Stimulated activated CD4-positive, alpha-beta T cell treated with anti-CD3 and anti-CD28 coated beads, Interleukin-1b, Interleukin-23, amount 100 ng/mL, for 24 hours (primary cell): ENCODE measurements around the gene CCDC85C.

Source experiments
- DNase-seq, 4 experiments: peaks; one replicate each; pipeline ENCODE4 v3.0.0-alpha.2; 2020; ENCODE audit warnings: low read depth in 4 of 4, low spot score in 1 of 4

The CCDC85C gene

DNA sequence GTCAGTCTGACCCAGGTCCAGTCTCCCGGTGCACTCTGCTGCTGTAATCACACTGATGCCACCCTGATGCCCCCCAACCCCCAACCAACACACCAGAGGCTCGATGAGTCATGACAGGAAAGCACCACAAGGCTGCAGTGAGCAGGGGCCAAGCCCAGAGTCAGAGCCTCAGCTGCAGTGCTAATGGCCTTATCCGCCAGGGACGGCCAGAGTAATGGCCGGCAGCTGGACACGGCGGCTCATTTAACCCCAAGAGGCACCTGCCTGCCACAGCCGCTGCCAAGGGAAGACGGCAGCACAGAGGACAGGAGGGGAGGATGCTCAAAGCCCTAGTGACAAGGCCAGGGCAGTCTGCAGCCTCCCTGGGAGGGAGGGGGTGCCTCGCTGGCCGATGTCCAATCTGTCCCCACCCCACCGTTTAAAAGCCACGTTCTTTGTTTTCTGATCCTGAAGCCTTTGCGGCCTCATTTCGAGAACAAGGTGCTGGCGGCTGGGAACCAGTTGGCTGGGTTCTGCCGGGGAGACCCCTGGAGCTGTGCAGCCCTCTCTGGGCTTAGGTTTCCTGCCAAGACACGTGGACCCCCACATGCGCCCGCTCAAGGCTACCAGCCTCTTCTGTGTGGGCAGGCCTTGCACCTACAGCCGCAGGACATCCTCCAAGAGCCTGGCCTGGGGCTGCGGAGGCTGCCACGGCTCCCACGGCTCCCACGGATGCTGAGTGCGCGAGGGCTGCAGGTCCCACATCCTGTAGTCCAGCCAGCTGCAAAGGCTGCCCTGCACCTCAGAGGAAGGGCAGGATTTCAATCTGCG, 13.1 kb downstream of the CCDC85C start:
- no peak for DNase-seq

GRCh38 chr14:99589651-99590530, 14.1 kb downstream of the CCDC85C start:
- DNase-seq, result no peak

- no peak for DNase-seq
Observed at GRCh38 chr14:99589031-99589441, 15.0 kb downstream of the CCDC85C start.

- no peak for DNase-seq
Observed at GRCh38 chr14:99587460-99588278, 16.3 kb downstream of the CCDC85C start.

- DNase-seq, result no peak
Observed at GRCh38 chr14:99586761-99587459, 17.1 kb downstream of the CCDC85C start.

DNA sequence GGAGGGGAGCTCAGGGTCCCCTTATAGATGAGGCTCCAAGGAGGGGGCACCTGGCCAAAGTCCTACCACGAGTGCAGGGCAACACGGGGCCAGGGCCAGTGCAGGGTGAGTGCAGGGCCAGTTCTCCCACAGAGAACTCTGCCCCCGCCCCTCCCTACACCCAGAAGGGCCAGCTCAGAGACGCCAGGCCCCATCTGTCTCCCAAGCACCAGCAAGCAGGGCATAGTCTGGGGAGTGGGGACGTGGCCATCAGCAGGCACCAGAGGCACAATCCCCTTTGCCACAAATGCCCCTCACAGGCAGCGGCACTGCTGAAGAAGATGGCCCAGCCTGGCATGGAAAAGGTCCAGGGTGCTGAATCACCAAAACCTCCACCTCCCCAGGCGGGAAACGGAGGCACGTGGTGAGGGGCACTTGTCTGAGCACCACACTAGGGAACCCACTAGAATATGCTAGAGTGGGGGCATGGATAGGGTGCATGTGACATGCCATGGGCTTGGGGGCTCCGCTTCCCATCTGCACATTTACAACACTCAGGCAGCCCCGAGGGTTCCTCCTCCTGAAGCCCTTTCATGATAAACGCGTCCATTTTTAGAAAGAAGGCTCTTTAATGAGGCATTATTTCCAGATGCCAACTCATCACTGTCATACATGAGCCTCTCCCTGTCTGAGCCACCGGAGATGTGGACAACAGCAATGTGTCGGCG, 17.8 kb downstream of the CCDC85C start:
- DNase-seq, result no peak

DNA sequence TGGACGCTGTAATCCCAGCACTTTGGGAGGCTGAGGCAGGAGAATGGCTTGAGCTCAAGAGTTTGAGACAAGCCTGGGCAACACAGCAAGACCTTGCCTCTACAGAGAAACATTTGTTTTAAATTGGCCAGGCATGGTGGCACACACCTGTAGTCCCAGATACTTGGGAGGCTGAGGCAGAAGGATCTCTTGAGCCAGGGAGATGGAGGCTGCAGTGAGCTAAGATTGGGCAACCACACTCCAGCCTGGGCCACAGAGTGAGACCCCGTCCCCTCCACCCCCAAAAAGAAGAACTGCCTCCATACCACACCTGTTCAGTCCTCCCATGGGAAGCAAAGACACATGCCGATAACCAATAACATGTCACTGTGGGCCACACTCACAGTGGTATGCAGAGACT, 19.2 kb downstream of the CCDC85C start:
- DNase-seq, result no peak

DNA sequence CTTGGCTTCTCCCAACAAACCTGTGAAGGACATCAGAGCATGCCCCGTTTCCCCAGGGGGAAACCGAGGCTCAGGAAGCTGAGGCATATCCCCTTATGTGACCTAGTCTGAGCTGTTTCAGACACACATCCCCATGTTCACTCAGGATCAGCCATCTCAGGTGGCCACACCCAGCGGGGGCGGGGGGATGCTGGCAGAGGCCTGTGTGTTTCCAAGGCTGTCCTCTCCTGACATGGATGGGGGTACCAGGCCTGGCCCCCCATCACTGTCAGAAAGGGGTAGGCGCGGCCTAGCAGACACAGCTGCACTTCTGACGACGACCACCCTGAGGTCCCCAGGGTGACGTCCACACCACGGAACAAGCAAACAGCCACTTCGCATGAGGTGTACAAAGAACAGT, 22.1 kb downstream of the CCDC85C start:
- no peak for DNase-seq

- DNase-seq, result no peak
Observed at GRCh38 chr14:99581374-99581773, 22.6 kb downstream of the CCDC85C start.

DNA sequence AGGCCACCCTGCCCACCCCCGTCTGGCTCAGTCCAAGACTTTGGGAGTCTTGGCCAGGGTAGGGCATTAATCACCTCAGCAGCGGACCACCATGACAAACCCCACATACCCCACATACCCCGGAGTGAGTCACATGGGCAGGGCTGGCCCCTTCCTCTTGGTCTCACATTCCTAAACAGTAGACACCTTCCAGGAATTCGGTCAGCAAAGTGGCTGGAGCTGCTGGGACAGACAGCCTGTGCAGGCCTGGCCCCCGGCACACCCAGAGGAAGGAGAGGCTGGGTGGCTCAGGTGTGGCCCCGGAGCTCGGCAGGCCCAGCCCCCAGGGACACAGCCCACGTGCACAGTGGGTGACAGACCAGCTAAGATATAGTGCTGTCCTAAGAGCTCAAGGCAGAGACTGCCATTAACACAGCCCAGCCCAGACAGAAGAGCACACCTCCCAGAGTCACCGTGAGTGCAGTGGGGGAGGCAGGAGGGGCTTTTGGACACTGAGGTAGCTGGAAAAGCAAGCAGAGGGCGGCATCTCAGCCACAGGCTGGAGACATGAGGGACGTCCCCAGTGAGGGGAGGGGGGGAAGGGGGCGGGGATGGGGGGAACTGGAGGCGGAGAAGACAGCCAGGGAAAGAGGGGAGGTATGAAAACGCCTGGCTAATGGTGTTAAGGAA, 24.0 kb downstream of the CCDC85C start:
- DNase-seq, result no peak

- no peak for DNase-seq
Observed at GRCh38 chr14:99579120-99579836, 24.7 kb downstream of the CCDC85C start.

GRCh38 chr14:99578541-99579101, 25.4 kb downstream of the CCDC85C start:
- DNase-seq, result no peak

GRCh38 chr14:99576761-99577705, 27.0 kb downstream of the CCDC85C start:
- DNase-seq, result no peak

DNA sequence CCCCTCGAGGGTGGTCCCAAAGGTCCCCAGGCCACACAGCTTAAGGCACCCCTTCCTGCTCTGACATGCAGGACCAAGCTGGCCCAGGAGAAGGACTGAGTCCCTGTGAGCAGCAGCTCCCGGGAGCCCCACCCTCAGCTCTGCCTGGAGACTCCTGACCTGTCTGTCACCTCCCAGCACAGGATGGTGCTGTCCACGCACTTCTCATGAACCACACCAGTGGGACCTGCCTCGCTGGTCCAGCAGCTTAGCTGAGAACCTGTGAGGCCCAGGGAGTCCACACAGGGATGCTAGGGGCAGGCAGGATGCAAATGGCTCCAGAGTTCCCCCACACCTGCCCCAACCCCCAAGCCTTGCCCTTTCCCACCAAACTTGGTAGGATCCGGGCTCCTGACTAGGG, 27.7 kb downstream of the CCDC85C start:
- DNase-seq, result no peak

DNA sequence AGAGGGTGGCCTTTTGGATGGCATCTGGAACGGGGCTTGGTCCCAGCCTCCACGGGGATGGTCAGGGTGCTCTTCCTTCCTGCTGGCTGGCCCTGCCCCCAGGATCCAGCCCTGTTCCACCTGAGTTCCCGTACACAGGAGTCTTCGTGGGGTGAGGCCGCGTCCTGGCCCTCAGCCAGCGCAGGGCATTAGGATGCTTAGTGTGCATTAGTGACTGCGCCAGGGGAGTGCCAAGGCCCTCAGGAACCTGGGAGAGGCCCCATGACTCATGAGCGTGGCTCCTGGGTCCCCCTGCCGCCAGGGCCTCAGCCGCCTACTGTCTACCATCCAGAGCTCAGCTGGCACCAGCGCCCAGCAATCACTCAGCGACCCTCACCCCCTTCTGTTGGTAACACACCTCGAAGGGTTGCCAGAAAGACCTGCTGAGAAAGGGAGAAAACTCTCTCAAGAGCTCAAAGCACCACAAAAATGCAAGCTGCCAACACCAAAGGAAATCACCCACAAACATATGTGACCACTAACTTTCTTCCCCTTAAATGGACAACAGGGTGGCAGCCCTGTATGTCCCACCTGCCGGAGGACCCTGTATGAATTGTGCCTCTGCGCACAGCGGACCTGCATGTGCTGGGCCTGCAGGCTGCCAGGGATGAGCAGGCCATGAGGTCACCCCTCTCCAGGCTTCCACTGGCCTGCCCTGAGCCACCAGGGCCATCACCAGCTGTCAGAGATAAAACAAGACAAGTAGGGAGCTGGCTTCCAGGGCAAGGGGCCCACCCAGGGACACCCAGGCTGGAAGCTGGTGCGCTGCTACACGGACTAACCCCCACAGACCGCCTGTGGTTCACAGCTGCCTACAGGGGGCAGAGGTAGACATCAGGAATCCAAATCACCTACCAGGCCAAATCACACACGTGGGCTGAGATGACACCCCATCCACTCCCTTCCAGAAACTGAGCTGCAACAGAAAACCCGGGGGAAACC, 28.7 kb downstream of the CCDC85C start:
- no peak for DNase-seq
